ENCODE data around the gene KLK6.
"Not testable (repeated sequence)": the region's sequence is repeated elsewhere in the genome, so short reads cannot be mapped to it uniquely, and the experiment has no call there.

KLK6 gene

DNA sequence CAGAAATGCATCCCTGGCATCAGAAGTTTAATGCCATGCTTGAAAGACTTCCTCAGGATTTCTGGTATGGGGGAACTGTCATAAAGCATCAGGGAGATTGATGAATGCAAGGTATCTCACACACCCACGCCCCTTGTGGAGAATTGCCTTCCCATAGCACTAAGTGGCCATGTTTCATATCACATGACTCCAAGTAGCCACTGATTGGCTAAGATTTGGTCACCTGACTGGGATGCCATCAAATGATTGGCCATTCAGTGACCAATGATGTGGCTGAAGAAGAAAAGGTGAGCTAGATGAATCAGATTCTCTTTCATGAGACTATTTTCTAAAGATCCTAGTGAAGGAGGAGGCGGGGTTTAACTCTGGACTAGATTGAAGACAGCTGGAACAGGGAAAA, 24.7 kb upstream of the KLK6 start:
- H4K20me1 ChIP-seq (ENCODE audit: insufficient read depth, low read length): no peaks in the 10 kb centered on the region
- no peaks in the 10 kb centered on the region for H3K36me3 ChIP-seq (replicated peaks; ENCODE audit: low read depth, low read length)
- no peaks in the 10 kb centered on the region for H3K4me1 ChIP-seq (ENCODE audit: low read length)
- H2AFZ ChIP-seq (ENCODE audit: low read depth, low read length): no peak overlapping the region; the same call in 1 of the 2 replicates
- TF ChIP-seq, protein P1, sequence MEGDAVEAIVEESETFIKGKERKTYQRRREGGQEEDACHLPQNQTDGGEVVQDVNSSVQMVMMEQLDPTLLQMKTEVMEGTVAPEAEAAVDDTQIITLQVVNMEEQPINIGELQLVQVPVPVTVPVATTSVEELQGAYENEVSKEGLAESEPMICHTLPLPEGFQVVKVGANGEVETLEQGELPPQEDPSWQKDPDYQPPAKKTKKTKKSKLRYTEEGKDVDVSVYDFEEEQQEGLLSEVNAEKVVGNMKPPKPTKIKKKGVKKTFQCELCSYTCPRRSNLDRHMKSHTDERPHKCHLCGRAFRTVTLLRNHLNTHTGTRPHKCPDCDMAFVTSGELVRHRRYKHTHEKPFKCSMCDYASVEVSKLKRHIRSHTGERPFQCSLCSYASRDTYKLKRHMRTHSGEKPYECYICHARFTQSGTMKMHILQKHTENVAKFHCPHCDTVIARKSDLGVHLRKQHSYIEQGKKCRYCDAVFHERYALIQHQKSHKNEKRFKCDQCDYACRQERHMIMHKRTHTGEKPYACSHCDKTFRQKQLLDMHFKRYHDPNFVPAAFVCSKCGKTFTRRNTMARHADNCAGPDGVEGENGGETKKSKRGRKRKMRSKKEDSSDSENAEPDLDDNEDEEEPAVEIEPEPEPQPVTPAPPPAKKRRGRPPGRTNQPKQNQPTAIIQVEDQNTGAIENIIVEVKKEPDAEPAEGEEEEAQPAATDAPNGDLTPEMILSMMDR (IDR thresholded peaks at IDR 0.05; ENCODE audit: low read depth, low read length): no peak
- no peak for TF ChIP-seq EZH2phosphoT487 (IDR thresholded peaks at IDR 0.05; ENCODE audit: low read depth)
- H3K79me2 ChIP-seq (ENCODE audit: low read length): no peaks in the 10 kb centered on the region
- no peak overlapping the region for H3K4me3 ChIP-seq (ENCODE audit: low read length)
- H3K27ac ChIP-seq (ENCODE audit: low read length): no peak overlapping the region
- H3K27me3 ChIP-seq (ENCODE audit: low read depth, low read length): peaks cover 35% of the 10 kb centered on the region
- H3K9ac ChIP-seq (ENCODE audit: low read length): no peak overlapping the region
- H3K9me3 ChIP-seq (ENCODE audit: insufficient read depth, low read length): no peaks in the 10 kb centered on the region
- H3K4me2 ChIP-seq (ENCODE audit: low read length): no peak overlapping the region

- no peaks in the 10 kb centered on the region for H4K20me1 ChIP-seq (ENCODE audit: insufficient read depth, low read length)
- no peaks in the 10 kb centered on the region for H3K4me1 ChIP-seq (ENCODE audit: low read length)
- no peaks in the 10 kb centered on the region for H3K9me3 ChIP-seq (ENCODE audit: insufficient read depth, low read length)
- no peak overlapping the region for H3K4me3 ChIP-seq (ENCODE audit: low read length)
- H3K4me2 ChIP-seq (ENCODE audit: low read length): no peak overlapping the region
- peaks cover 37% of the 10 kb centered on the region for H3K27me3 ChIP-seq (ENCODE audit: low read depth, low read length)
- no peak overlapping the region for H2AFZ ChIP-seq (ENCODE audit: low read depth, low read length)
- TF ChIP-seq, protein P1 (IDR thresholded peaks at IDR 0.05; ENCODE audit: low read depth, low read length): no peak
- no peak for TF ChIP-seq EZH2phosphoT487 (IDR thresholded peaks at IDR 0.05; ENCODE audit: low read depth)
- no peak overlapping the region for H3K9ac ChIP-seq (ENCODE audit: low read length)
- no peaks in the 10 kb centered on the region for H3K36me3 ChIP-seq (replicated peaks; ENCODE audit: low read depth, low read length)
- no peak overlapping the region for H3K27ac ChIP-seq (ENCODE audit: low read length)
- no peaks in the 10 kb centered on the region for H3K79me2 ChIP-seq (ENCODE audit: low read length)
Measured at GRCh38 chr19:50992666-50993035, 23.3 kb upstream of the KLK6 start.

DNA sequence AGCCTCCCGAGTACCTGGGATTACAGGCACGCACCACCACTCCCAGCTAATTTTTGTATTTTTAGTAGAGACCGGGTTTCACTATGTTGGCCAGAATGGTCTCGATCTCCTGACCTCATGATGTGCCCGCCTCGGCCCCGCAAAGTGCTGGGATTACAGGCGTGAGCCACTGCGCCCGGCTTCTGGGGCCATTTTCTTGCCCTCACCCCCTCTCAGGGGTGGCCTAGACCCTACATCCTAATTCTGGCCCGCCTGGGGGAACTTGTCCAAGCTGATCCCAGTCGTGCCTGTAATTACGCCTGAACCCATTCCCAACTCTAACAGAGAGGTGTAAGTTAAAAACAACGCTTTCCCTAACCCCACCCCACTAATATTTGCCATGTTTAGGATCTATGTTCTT, 15.0 kb upstream of the KLK6 start:
- H3K4me1 ChIP-seq (ENCODE audit: low read length); H3K4me2 ChIP-seq (ENCODE audit: low read length); H2AFZ ChIP-seq (ENCODE audit: low read depth, low read length): not testable (repeated sequence)

DNA sequence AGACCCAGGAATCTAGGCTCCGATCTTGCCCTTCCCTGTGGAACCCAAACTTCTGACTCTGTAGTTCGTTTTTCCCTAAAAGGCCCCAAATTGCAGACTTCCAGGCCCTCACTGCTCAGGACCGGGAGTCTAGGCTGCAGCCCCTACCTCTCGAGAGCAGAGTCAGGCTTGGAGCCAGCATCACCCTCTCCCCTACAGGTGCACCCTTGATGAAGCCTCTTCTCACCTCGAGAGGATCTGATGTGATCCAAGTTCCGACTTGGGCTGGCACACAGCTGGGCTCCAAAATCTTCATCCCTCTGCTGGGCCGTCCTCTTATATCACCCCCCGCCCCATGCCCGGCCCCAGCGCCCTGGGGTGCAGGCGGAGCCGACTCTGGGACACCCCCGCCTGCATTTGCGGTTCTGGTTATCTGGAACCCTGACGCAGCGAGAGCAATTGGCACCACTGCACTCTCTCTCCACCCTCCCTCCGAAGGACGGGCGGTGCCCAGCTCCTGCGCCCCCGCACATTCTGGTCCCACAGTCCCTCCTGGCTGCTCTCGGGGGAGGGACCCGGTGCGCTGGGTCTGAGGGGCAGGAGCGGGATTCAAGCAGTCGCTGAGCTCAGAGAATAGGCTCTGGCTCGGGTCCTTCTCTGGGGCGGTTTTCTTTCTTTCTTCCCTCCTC, 14.4 kb upstream of the KLK6 start, which contains the start of gene KLK7:
Gene KLK7 (minus strand): TSS at position 293 of the 668 bp plus-strand sequence. CDS start 1,518 bp downstream, outside the sequence.
- Histone ChIP-seq H3K27me3 (ENCODE audit: low read depth, low read length) (peaks cover 31% of the 10 kb centered on the region), H3K27ac (ENCODE audit: low read length) (no peak within 1 kb of the TSS), H3K9ac (ENCODE audit: low read length) (no peak within 1 kb of the TSS), H3K4me2 (ENCODE audit: low read length) (no peak within 1 kb of the TSS), H3K4me1 (ENCODE audit: low read length) (no peaks in the 10 kb centered on the region), H3K79me2 (ENCODE audit: low read length) (no peaks in the 10 kb centered on the region), H3K36me3 (replicated peaks; ENCODE audit: low read depth, low read length) (no peaks in the 10 kb centered on the region), H3K4me3 (ENCODE audit: low read length) (no peak within 1 kb of the TSS), H2AFZ (ENCODE audit: low read depth, low read length) (no peak within 1 kb of the TSS), H3K9me3 (ENCODE audit: insufficient read depth, low read length) (no peaks in the 10 kb centered on the region), H4K20me1 (ENCODE audit: insufficient read depth, low read length) (no peaks in the 10 kb centered on the region)
- TF ChIP-seq, protein P1 (IDR thresholded peaks at IDR 0.05; ENCODE audit: low read depth, low read length): no peak
- TF ChIP-seq EZH2phosphoT487 (IDR thresholded peaks at IDR 0.05; ENCODE audit: low read depth): no peak

More for the DNA sequence above, 15.0 kb upstream of the KLK6 start:
- H3K27me3 ChIP-seq (ENCODE audit: low read depth, low read length): peaks cover 34% of the 10 kb centered on the region
- not testable (repeated sequence) for H3K9me3 ChIP-seq (ENCODE audit: insufficient read depth, low read length); H3K4me3 ChIP-seq (ENCODE audit: low read length); H3K36me3 ChIP-seq (replicated peaks; ENCODE audit: low read depth, low read length); H3K27ac ChIP-seq (ENCODE audit: low read length); H3K79me2 ChIP-seq (ENCODE audit: low read length); H3K9ac ChIP-seq (ENCODE audit: low read length); H4K20me1 ChIP-seq (ENCODE audit: insufficient read depth, low read length)
